Panc1 (cell line): ENCODE results near the gene CA10. TPM values are rescaled to one million over a fixed set of nuclear protein-coding genes. Genes with fewer than 3 reads are reported as not detected.

Source experiments
- ATAC-seq: fragments of 200-7000 bp; cut with Tn5 transposase; 2 replicates; pipeline ENCODE4 v1.9.1; 2020; ENCODE audit warnings: mild to moderate bottlenecking, moderate library complexity
- BruUV-seq: library from RNA; stranded (reverse); fragments of 400-500 nt; replicated peaks from 2 replicates; lab custom pipeline; 2021; lab: Mats Ljungman, UMichigan
- CTCF ChIA-PET: fragments of 300-600 bp; sonication (Branson Sonifier 250); formaldehyde crosslinking; loops from one replicate; lab custom pipeline; 2022; ENCODE audit warnings: antibody characterized with exemption; lab: Charles Lee
- POLR2A ChIA-PET: fragments of 300-600 bp; sonication (Branson Sonifier 250); formaldehyde crosslinking; loops from one replicate; lab custom pipeline; 2022; ENCODE audit warnings: antibody characterized with exemption; lab: Charles Lee
- DNase-seq: peaks from one replicate; pipeline ENCODE4 v3.0.0-alpha.2; 2010; ENCODE audit warnings: low read depth, low spot score
- H3K27ac ChIP-seq: 2 replicates; pipeline ENCODE4 v1.5.1; 2011; ENCODE audit warnings: mild to moderate bottlenecking, low read length, inconsistent platforms
- H3K27me3 ChIP-seq: fragments of 200-500 bp; sonication (Bioruptor generic); 2 replicates; pipeline ENCODE4 v1.6.0; 2014; ENCODE audit warnings: low read length, inconsistent platforms; ENCODE audit not compliant: control insufficient read depth, insufficient read depth
- H3K36me3 ChIP-seq: fragments of 200-500 bp; sonication (Bioruptor generic); 2 replicates; pipeline ENCODE4 v1.5.1; 2014; ENCODE audit warnings: inconsistent platforms, mild to moderate bottlenecking, low read length, moderate library complexity; ENCODE audit not compliant: control insufficient read depth, insufficient read depth
- H3K4me1 ChIP-seq: 2 replicates; pipeline ENCODE4 v1.5.1; 2011; ENCODE audit warnings: inconsistent platforms, mild to moderate bottlenecking, low read length, moderate library complexity; ENCODE audit not compliant: control insufficient read depth, insufficient read depth
- H3K4me3 ChIP-seq, 2 experiments: 2 replicates each; pipeline ENCODE4 v1.5.1; 2011 to 2012; ENCODE audit warnings: low read depth in 2 of 2, low read length in 2 of 2, mild to moderate bottlenecking in 2 of 2, inconsistent platforms in 1 of 2, moderate library complexity in 1 of 2
- H3K9me3 ChIP-seq: fragments of 200-500 bp; sonication (Bioruptor generic); 2 replicates; pipeline ENCODE4 v1.5.1; 2014; ENCODE audit warnings: low read depth, mild to moderate bottlenecking, inconsistent platforms, low read length, moderate library complexity; ENCODE audit not compliant: control insufficient read depth, insufficient read depth
- CTCF ChIP-seq: fragments of 450-650 bp; IDR thresholded peaks from 2 replicates; pipeline ENCODE4 v1.5.1; 2017; ENCODE audit warnings: mild to moderate bottlenecking
- POLR2AphosphoS5 ChIP-seq: IDR thresholded peaks from 2 replicates; pipeline ENCODE4 v1.6.1; 2012; ENCODE audit warnings: mild to moderate bottlenecking, low read depth, low read length, moderate library complexity
- SIN3A ChIP-seq: IDR thresholded peaks from 2 replicates; pipeline ENCODE4 v1.6.1; 2012; ENCODE audit warnings: low read depth, mild to moderate bottlenecking, low read length, moderate library complexity, borderline replicate concordance; ENCODE audit not compliant: insufficient read depth
- TCF7L2 ChIP-seq: IDR thresholded peaks from 2 replicates; pipeline ENCODE4 v1.6.1; 2011; ENCODE audit warnings: mild to moderate bottlenecking, low read depth, low read length, inconsistent platforms
- in situ Hi-C: cut with HindIII; loops from 2 replicates; pipeline ENCODE4 v1.10.0; 2016; ENCODE audit warnings: low sequenced_read_pairs, low pct_unique_long_range_greater_than_20kb
- intact Hi-C: fragments of 100-400 bp; cut with micrococcal nuclease; formaldehyde crosslinking; loops from one replicate; pipeline ENCODE4 v1.10.0; 2022; ENCODE audit not compliant: unreplicated experiment
- total RNA-seq: library from RNA; stranded (reverse); gene quantifications from one replicate; pipeline ENCODE4 v1.2.1, GENCODE V29; 2021; ENCODE audit not compliant: unreplicated experiment
- TF ChIP-seq, protein P1 (sequence below), 2 experiments: IDR thresholded peaks; 2 replicates each; pipeline ENCODE4 v1.6.1; 2011 to 2012; ENCODE audit warnings: low read depth in 2 of 2, control low read depth in 1 of 2, low read length in 1 of 2, mild to moderate bottlenecking in 1 of 2, moderate library complexity in 1 of 2; ENCODE audit not compliant: insufficient read depth in 1 of 2

CA10 gene
- total RNA-seq, 1 experiment from 2014 or later: not detected

GRCh38 chr17:51807460-51807859, 351.1 kb downstream of the CA10 start:
- Histone ChIP-seq H3K36me3 (no peaks in the 10 kb centered on the region), H3K27me3 (no peaks in the 10 kb centered on the region; the same call in 1 of the 2 replicates), H3K4me1 (no peaks in the 10 kb centered on the region), H3K27ac (no peak overlapping the region), H3K9me3 (no peaks in the 10 kb centered on the region), H3K4me3 (no peak overlapping the region)
- CTCF ChIA-PET: no interaction called here
- POLR2A ChIA-PET: no interaction called here
- BruUV-seq: no TSS peak
- TF ChIP-seq SIN3A: no peak
- TF ChIP-seq TCF7L2: no peak
- no peak for TF ChIP-seq POLR2AphosphoS5
- no peak for TF ChIP-seq CTCF
- TF ChIP-seq, protein P1, sequence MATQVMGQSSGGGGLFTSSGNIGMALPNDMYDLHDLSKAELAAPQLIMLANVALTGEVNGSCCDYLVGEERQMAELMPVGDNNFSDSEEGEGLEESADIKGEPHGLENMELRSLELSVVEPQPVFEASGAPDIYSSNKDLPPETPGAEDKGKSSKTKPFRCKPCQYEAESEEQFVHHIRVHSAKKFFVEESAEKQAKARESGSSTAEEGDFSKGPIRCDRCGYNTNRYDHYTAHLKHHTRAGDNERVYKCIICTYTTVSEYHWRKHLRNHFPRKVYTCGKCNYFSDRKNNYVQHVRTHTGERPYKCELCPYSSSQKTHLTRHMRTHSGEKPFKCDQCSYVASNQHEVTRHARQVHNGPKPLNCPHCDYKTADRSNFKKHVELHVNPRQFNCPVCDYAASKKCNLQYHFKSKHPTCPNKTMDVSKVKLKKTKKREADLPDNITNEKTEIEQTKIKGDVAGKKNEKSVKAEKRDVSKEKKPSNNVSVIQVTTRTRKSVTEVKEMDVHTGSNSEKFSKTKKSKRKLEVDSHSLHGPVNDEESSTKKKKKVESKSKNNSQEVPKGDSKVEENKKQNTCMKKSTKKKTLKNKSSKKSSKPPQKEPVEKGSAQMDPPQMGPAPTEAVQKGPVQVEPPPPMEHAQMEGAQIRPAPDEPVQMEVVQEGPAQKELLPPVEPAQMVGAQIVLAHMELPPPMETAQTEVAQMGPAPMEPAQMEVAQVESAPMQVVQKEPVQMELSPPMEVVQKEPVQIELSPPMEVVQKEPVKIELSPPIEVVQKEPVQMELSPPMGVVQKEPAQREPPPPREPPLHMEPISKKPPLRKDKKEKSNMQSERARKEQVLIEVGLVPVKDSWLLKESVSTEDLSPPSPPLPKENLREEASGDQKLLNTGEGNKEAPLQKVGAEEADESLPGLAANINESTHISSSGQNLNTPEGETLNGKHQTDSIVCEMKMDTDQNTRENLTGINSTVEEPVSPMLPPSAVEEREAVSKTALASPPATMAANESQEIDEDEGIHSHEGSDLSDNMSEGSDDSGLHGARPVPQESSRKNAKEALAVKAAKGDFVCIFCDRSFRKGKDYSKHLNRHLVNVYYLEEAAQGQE (IDR thresholded peaks at IDR 0.05; ENCODE audit: insufficient read depth in 1 of 2, low read depth in 2 of 2, low read length in 1 of 2): no peak
- ATAC-seq (no peak), DNase-seq (no peak)
- intact Hi-C loops: no loop called here
- in situ Hi-C loops: no loop called here

- no peak overlapping the region for H3K27ac ChIP-seq
- TF ChIP-seq CTCF (no peak), SIN3A (no peak)
- no peaks in the 10 kb centered on the region for H3K36me3 ChIP-seq
- ChIA-PET POLR2A (no interaction called here), CTCF (no interaction called here)
- intact Hi-C loops (no loop called here), in situ Hi-C loops (no loop called here)
- H3K4me1 ChIP-seq: no peaks in the 10 kb centered on the region
- no TSS peak for BruUV-seq
- H3K9me3 ChIP-seq: no peaks in the 10 kb centered on the region
- H3K27me3 ChIP-seq: no peaks in the 10 kb centered on the region; the same call in 1 of the 2 replicates
- DNase-seq (no peak), ATAC-seq (no peak)
- no peak overlapping the region for H3K4me3 ChIP-seq
These were observed 352.7 kb downstream of the CA10 start for GRCh38 chr17:51805765-51806164.
